Stimulated activated CD8-positive, alpha-beta memory T cell treated with anti-CD3 and anti-CD28 coated beads, Interleukin-2, amount 100 ng/mL, for 1 hour (primary cell): ENCODE measurements around the gene GLCCI1.
"Not testable (repeated sequence)": the region's sequence is repeated elsewhere in the genome, so short reads cannot be mapped to it uniquely, and the experiment has no call there.

Experiments used
- DNase-seq, 2 donors: peaks; one replicate each; pipeline ENCODE4 v3.0.0-alpha.2; 2020; ENCODE audit warnings: low read depth in 2 of 2

GLCCI1 gene

DNA sequence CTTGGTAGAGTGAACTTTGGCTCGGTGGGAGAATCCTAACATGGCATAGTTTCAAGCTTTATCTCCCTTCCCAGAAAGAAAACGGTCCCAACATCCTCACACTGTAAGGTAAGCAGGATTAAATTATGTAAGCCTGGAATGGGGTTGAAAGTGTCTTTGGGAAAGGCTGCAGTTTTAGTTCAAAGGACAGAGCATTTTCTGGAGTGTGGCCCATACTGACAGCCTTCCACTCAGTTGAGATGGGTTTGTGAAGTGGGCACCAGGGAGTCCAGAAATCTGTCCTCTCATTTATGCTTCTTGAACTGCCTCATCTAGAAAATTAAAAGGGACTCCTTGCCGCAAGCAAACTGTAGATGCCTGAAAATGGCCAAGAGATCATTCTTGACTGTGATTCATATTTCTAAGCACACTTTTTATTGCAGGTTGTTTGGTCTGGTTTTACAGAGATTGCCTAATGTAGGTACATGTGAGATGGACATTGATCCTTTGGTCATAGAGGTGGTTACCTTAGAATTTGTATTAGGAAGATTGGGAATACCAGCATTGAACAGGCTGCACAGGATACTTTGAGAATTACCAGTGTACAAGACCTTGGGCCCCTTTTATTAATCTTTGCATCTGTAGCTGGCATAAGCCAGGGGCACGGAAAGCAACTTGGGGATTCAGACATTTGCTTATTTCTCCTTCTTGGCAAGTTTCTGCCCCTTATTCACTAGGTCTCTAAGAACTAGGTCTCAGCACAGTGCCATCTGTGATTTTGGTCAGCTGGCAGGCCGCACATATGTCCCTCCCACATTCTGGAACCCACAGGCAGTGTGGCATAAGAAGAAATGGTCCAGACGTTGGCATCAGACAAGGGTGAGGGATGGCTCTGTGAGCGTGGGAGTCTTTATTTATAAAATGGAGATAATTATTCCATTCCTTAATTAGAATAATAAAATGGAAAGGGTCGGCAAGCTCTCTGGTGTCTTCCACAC is 125.9 kb downstream of the GLCCI1 start:
- DNase-seq, result no peak

DNA sequence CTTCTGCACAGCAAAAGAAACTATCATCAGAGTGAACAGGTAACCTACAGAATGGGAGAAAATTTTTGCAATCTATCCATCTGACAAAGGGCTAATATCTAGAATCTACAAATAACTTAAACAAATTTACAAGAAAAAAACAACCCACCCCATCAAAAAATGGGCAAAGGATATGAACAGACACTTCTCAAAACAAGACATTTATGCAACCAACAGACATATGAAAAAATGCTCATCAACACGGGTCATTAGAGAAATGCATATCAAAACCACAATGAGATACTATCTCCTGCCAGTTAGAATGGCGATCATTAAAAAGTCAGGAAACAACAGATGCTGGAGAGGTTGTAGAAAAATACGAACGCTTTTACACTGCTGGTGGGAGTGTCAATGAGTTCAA is 132.7 kb downstream of the GLCCI1 start:
- not testable (repeated sequence) for DNase-seq

DNA sequence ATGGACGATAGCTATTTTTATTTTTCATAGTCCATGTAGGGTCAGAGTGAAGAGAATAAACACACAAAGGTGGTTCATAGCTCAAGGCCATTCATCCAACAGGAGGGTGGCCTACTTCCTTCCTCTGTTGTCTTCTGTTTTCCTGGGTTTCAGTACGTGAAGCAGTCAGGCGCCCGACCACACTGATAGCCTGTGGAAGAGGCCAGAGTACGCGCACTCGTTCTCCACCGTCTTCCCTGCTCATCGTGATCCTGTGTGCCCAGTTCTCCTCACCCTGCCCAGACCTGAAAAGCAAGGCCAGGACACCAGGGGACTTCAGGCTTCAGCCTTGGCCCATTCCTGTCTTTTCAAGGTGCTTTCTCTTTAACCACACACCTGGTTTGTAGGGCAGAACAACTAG is 134.7 kb downstream of the GLCCI1 start:
- no peak for DNase-seq

DNA sequence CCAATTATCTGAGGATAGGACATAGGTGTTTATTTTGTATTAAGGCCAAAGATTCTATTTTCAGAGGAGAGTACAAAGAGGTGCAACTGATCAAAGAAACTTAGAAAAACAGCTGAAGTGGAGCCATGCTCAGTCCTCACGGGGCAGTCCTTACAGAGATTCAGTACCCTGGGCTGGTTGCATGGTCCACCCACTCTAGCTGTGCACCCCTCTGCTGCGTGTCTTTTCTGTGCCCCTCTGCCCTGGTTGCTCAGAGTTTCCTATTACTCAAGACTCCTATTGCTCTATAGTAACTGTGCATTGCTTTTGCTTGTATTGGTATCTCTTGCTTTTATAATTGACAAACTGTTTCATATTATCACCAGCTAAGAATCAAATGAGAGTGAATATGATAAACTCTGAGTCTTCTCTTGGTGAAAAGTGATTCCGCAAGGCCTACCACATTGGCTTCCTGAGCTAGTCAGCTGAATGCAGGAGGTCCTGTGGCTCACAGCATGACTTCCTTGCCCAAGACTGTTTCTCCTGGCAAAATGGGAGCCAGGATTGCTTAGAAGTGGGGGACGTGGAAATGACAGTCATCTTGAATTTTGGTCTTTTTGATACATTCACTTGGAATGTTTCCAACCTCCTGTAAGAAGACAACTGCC is 137.0 kb downstream of the GLCCI1 start:
- DNase-seq, result no peak

DNA sequence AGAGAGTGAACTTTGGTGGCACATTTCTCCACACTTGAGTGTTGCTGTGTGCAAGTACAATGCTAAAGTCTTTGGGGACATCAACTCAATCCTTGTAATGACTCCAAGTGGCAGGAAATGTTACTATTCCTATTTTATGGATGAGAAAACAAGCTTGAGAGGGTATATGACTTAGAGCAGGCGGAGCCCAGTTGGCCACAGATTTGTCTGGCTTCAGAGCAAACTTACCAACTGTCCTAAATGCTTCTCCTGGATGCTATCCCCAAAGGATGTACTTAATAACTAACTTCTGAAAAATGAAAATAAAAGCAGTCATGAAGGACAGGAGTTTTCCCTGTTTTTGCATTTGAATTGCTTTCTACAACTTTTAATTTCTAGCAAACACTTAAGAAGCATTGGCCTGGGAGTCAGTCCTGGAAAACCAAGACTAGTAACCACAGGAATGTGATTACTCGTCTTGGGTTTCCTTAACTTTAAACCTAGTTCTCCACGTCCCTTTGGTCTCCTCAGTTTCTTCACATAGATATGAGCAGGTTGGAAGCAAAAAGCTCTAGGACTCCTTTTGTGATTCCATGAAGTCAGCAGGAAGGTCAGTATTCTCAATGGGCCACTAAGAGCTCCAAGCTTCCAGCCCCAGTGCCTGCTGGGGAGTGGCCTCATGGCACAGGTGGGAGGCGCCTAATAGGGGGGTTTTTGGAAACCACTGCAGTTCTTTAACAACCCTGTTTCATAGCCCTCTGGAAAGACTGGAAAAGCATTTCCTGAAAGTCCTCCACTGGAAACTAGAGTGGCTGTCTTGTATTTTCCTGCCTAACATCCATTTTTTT is 140.8 kb downstream of the GLCCI1 start:
- no peak for DNase-seq

DNA sequence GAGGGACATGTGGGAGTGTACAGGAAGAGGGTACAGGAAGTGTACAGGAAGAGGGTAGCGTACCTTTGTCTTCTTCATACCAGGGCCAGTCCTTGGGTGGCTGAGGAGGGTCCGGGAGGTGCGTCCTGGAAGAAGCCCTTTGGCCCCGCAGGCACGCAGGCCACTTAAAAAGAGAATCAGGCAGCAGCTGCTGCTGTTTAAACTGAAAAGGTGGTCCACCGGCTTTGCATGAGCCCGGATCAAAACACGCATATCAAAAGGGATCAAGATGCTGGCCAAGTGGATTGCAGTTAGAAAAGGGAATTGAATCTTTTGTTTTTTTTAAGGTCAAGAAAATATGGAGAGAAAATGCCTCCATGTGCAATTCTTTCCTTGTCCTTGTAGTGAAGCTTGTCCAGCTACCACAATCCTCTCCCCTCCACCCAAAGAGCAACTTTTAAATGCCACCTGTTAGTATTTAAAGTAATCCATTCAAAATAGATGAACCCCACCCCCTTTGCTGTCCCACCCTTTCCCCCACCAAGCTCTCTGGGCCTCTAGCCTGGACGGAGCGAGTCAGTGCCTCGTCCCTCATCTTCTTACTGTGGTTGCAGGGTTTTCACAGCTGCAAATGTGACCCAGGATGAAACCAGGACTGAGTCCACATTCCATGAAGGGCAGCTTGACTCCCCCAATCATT is 142.8 kb downstream of the GLCCI1 start:
- no peak for DNase-seq

DNA sequence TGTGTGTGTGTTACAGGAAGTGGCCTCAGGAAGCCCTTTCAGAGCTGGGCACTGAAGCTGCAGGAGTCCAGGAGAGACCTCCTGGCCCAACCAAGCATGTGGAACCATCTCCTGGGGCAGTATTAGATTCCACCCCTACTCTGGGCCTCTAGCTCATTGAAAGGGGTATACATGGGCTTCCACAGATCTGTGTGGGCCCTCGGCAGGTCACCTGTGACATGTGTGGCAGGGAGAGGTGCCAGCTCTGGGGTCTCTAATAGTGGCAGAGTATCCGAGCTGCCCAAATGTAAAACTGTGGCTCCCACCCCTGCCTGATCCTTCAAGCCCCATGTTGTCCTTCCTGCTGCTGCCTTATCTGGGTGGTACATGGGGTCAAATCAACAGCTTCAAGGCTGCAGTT is 144.1 kb downstream of the GLCCI1 start:
- DNase-seq, result no peak

DNA sequence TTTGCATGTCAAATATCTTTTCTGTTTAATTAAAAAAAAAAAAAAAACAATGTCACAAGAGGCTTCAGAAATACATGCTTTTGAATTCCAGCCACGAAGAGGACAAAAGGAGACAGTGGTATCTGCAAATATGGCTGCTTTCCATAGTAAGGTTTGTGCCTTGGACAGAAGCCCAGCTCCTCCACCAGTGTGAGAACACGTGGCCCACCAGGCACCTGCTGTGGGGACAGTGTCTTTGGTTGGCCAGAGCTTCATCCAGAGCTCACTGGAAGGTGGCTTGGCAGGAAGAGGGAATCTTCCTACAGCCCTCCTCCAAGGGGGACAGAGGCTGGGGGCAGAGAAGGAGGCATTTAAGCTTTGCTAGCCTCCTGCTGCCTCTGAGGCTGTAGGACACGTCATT is 144.6 kb downstream of the GLCCI1 start:
- DNase-seq, result no peak

DNA sequence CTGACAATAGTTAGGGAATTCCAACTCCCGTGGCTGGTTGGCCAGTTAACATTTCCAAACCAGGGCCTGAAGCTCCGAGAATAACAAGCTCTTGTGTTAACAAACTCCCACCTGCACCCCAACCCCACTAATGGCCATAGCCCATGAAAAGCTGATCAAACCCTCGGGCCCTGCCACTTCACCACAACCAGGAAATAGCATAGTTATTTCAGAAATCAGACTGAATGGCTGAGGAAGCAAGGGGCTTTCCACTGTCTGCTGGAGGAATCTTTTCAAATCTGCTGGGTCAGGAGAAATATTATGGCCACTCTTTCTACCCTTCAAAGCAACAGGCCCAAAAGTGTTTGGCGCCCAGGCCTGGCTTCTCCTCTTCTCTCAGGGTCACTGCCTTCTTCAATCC is 145.6 kb downstream of the GLCCI1 start:
- no peak for DNase-seq

DNA sequence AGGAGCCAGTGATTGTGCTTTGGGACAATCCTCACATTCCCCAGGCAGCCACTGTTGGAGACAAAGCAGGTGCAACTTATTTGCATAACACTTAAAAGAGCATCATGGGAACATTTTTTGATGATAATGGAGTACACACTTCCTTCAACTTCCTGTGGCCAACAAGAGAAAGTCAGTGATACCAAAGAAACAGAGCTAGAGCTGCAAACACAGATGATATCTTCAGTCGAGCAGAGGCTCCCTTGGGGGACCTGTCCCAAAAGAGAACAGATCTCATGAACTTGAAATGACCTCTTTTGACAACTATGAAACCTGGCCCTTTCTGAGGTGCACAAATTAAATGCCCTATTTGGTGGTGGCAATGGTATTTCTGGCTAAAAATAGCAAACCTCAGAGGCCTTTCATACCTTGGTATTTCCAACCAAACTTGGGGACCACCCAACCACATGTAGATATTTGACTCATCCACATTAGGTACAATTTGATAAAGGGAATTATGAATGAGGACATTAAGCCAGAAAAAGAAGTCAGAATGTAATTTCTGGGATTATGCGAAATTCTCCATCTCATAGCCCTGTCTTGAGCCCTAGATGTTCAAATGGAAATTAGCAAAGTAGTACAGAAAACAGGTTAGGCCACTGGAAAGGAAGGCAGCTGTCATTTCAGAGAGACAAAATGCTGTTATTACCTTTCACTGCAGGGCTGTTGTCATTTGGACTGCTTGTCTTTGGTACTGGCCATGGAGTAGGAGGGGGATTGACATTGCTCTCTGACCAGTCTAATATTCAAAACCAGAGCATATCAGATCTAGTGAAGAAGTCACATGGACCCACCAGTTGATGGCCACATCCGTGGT is 147.2 kb downstream of the GLCCI1 start:
- DNase-seq, result no peak

DNA sequence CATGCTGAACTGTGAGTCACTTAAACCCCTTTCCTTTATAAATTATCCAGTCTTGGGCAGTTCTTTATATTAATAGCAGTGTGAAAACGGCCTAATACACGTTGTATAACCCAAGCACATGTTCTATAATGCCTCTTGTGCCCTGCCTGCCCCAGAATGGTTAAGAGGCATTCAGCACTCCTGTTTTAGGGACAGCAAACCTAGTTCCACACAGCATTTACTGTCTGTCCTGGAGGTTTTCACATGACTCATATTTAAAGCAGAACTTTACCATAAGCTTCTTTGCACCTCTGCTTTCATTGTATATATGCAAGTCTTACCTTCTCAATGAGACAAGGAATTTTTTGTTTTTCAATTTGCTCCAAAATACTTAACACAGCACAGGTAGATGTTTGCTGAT is 148.6 kb downstream of the GLCCI1 start:
- DNase-seq, result no peak

DNA sequence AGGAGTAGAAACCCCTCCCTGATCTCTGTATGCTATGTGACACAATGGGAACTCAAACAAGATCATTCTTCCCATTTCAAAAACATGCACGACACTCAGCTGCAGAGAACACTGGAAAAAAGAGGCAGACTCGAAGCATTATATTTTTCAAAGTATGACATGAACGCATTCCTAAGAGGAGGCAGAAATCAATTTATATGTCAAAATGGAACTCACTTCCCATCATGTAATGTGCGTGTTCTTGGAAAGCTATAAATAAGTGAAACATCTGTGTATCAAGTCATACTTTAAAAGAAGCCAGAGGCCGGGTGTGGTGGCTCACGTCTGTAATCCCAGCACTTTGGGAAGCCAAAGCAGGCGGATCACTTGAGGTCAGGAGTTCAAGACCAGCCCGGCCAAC is 150.7 kb downstream of the GLCCI1 start:
- no peak for DNase-seq

DNA sequence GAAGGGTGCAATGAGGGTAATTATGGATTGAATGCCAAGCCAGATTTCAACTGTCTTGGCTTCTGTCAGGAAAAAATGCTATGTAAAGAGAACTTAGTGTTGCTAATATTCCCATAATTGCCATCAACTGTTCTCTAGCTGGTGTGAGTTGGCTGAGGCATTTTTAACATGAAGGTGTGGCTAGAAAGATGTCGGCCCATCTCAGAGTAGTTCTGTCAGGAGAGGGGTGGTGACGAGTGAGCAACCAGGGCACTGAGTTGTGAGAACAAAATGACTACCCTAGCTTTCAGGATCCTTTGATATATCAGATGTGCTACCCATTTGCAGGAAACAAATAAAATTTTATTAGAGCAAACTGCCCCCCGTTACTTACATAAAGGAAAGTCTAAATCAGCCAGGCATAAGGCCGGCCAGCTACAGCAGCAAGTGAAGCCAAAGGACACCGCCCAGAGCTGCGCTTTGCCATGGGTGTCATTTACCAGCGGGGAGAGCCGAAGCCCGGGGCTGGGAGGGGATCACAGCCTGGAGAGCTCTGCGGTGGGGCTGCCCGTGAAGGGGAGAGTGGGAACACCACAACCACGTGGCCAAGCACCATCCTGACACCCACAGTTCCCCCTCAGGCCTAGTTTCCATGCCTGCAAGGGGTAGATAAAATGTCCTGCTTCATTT is 151.9 kb downstream of the GLCCI1 start:
- DNase-seq, result no peak

DNA sequence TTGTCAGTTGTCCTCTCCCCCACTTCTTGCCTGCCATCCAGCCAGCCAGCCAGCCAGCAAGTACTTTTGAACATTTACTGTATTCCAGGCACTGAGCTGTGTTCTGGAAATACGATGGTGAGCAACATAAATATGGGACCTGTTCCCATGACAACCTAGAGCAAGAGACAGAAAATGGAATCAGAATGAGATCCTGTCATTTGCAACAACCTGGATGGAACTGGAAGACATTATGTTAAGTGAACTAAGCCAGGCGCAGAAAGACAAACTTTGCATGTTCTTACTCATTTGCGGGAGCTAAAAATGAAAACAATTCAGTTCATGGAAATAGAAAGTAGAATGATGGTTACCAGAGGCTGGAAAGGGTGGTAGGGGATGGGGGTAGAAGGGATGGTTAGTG is 152.6 kb downstream of the GLCCI1 start:
- no peak for DNase-seq

DNA sequence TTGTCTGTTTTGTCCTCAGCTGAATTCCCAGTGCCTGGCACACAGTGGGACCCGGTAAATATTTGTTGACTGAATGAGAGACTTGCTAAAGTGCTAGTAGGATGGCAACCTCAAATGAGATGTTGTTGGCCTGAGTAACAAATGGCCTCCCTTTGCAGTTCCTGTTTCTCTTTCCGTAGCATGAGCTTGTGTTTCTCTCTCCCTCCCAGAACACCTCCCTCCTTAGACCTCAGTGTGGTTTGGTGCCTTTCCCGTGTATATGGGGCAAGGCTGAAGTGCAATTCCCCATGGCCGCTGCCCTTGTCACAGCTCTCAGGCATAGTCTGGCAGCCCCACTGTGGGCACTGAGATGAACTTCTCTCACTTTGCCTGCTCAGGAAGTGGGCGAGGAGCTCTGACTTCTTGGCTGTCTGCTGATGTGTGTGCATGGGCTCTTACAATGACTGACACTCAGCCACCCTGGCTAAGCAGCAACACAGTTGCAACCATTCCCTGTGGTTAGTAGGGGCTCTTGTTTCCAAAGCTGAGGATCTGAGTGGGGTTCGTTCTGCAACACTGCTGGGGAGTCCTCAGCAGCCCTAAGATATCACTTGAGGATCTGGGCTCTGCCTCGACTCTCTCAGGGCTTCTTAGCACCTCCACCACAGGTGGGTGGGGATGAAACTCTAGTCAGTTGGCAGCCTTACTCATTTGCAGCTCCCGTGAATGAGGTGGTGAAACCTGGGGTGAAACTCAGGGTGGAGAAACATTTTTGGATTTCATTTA is 157.3 kb downstream of the GLCCI1 start:
- peak; percentile 47 to 48 for DNase-seq

DNA sequence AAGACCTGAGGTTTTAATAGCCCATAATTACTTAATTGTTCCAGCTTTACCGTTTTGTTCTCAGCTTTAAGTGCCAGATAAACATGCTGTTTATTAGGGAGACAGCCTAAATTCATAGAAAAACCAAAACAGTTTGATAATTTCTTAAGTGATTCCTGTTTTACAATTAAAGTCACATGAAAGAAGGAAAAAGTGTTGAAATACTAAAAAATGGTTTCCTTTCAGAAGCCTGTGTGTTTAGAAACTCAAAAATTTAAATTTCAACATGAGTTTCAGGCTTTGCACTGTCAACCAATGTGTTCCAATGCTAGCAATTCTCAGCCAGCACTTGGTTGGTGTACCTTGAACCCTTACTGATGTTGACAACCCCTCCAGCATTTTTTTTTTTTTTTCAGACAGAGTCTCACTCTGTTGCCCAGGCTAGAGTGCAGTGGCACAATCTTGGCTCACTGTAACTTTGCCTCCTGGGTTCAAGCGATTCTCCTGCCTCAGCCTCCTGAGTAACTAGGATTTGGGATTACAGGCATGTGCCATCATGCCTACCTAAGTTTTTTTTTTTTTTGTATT is 158.1 kb downstream of the GLCCI1 start:
- DNase-seq, result no peak

DNA sequence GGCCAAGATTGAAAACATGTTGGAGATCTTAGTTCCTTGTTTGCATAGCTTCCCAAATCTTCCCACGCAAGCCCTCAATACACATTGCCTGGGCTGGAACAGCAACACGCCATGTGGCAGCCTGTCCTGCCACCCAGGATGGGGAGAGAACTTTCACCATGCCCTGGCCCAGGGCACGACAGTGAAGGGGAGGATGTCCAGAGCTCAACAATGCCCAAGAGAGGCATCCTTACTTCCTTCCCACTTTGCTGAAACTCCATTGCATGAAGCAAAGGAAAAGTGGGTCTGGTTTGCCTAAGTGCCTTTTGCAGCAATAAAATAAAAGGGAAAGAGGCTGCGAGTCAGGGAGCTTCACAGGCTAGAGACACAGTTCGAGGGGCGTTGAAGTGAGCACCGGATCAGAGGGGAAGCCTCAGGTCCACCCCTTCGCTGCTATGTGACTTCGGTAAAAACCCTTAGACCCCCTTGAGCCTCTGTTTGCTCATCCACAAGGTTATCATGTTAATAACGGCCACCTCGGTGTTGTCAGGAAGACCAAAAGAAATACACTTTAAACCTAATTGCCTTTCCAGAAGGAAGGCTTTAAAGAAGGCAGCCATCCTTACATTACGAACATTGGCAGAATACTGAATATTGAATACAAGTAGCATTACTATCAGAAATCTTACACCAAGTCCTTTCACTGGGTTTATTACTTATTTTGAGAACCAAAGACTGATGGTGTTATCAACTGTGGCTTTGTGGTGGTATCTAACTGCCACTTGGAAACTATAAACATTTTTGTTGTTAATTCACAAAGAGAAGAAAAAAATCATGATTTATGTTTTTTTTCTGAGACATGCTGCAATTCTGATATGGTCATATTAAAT is 160.1 kb downstream of the GLCCI1 start:
- no peak for DNase-seq

DNA sequence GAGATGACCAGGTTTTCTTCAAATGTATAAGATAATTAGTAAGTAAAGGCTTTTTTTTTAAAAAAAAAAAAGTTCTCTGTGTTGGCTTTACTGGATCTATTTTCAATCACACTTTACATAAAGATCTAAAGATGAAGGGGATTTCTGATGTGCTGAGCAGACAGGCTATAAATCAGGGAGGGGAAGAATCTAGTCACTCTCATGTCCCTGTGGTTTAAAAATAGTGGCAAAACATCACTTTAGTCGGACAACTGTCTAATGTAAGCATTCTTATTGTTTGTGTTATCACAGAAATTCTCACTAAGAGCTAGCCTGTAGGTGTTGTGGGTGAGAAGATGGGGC is 160.7 kb downstream of the GLCCI1 start:
- no peak for DNase-seq
